Dedifferentiated amniotic fluid mesenchymal stem cell (primary cell): ENCODE results near the gene APOB.

Source experiments
- DNase-seq: peaks from one replicate; pipeline ENCODE4 v3.0.0-alpha.2; 2016; ENCODE audit errors: extremely low spot score

APOB gene

GRCh38 chr2:21017748-21018276 lies 26.1 kb downstream of the APOB start:
- DNase-seq, result no peak

DNA sequence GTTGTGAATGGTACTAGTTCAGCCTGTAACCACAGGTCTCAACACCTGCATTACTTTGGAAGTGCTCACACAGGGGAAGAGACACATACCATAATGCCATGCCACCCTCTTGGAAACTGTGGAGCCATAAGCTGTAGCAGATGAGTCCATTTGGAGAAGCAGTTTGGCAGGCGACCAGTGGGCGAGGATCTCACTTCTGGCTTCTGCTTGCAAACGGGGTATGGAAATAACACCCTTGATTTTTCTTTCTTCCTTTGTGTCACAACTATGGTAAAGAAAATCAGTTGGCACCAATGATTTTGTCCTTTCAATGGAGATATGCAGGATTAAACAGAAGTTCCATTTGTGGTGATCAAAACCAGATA lies 28.6 kb downstream of the APOB start:
- DNase-seq, result no peak

DNA sequence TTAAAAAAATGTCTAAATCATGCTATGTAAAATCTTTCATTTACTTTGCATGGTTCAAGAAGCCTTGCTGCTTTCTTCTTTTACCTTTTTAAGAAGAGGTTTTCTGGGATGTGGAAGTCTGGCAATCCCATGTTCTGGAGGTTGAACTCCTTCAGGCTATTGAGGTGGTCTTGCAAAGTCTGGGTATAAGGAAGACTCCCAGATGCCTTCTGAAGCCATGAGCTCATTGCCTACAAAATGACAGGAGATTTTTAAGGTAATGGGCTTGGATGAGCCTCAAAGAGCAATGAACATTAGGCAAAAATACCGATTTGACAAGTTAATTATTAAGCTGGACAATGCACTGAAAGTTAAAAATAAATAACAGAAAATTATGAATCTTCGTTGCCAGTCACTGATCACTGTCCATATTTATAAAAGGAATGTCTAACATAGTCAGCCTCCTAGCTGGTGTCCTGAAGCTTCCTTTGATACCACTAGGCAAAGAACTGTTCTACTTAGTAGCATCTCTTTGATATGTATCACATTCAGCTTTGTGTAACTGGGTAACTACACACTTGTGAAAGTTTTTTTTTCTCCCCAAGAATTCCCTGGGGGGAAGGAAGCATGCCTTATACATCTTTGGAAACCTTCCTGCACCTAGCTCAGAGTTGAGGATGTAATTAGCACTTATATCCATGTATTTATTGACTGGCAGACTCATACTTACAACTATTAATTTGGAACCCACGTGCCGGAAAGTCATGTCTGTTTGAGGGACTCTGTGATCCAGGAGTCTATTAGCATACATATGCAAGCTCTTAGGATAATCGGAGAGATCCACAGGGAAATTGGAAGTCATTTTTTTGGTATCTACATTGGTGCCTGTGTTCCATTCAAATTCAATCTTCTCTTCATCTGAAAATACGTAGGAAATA lies 29.3 kb downstream of the APOB start:
- DNase-seq, result no peak

- DNase-seq, result no peak
These were observed 30.6 kb downstream of the APOB start for GRCh38 chr2:21013043-21013816.

- no peak for DNase-seq
These were observed 31.3 kb downstream of the APOB start for GRCh38 chr2:21012557-21012937.

DNA sequence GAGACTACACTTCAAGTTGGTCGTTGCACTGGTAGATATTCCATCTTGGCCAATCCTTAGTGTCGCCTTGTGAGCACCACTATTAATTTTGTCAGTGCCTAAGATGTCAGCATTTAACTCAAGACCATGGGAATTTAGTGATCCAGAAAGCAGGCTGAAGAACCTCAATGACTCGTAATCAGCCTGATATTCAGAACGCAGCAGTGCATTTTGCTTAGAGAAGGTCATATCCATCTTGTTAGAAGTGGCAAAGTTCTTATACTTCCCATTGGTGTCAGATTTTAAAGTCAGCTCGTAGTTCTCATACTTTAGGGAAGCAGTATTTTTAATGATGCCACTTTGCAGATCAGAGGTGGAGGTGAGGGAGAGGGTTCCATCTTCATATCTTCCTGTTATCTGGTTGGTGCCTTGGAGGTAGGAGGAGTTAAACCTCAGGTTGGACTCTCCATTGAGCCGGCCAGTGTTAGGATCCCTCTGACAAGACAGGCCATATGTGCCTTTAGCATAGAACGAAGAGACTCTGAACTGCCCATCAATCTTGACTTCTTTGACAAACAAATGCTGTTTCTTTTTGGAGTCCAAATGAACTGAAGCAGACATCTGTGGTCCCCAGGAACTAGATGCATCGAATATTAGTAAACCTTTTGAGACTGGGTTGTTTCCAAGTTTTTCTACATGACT lies 31.9 kb downstream of the APOB start:
- DNase-seq, result no peak

DNA sequence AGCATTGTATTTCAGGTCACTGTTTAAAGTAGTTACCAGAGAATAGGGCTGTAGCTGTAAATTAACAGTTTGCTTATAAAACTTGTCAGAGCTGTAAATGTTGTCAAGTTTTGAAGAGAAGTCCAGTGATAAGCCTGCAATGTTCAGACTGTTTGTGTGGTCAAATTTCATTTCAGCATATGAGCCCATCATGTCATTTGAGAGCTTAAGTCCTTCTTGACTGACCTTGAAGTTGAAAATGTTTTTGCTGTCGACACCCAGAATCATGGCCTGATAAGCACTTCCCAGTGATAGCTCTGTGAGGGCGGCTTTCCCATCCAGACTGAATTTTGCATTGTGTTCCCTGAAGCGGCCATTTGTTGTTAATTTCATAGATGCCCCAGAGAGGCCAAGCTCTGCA lies 32.4 kb downstream of the APOB start:
- DNase-seq, result no peak

DNA sequence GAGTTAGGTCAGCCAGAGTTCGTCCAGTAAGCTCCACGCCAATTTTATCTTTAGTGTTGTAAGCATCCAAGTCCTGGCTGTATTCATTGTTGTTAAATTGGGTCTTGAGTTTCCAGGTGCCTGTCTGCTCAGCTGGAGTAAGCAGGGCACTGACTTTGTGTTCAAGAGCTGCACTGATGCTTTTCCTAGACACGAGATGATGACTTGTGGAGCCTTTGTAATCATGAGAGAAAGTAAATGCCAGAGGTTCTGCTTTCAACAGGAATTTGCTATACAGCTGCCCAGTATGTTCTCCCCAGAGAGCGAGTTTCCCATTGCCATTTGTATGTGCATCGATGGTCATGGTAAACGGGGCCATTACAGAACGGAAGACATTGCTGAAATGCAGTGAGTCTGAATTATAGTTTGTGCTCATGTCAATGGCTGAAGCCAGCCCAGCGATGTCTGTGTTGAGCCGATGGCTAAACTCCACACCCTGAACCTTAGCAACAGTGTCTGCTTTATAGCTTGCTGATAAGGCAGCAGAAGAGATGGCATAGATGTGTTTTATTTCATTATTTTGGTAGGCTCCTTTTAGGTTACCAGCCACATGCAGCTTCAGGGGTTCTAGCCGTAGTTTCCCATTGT lies 32.9 kb downstream of the APOB start:
- DNase-seq, result no peak

DNA sequence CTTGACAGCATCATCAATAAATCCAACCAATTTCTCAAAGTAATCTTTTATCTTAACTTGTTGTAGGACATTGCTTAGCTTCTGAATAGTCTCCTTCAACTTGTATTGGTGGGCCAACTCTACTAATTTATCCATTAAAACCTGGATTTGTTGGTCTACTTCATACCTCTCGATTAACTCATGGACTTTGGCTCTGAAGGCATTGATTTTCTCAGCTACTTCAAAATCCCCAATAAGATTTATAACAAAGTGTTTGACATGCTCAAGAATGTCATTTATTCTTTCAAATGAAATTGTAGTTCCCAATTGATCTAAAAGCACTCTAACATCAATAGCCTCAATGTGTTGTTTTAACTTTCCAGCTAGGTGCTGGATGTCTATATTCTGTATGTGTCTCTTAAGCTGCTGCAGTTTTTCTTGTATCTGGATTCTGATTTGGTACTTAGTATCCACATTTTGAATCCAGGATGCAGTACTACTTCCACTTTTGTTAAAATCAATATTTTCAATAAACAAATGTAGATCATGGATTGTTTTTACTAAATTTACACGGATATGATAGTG lies 34.1 kb downstream of the APOB start:
- DNase-seq, result no peak

DNA sequence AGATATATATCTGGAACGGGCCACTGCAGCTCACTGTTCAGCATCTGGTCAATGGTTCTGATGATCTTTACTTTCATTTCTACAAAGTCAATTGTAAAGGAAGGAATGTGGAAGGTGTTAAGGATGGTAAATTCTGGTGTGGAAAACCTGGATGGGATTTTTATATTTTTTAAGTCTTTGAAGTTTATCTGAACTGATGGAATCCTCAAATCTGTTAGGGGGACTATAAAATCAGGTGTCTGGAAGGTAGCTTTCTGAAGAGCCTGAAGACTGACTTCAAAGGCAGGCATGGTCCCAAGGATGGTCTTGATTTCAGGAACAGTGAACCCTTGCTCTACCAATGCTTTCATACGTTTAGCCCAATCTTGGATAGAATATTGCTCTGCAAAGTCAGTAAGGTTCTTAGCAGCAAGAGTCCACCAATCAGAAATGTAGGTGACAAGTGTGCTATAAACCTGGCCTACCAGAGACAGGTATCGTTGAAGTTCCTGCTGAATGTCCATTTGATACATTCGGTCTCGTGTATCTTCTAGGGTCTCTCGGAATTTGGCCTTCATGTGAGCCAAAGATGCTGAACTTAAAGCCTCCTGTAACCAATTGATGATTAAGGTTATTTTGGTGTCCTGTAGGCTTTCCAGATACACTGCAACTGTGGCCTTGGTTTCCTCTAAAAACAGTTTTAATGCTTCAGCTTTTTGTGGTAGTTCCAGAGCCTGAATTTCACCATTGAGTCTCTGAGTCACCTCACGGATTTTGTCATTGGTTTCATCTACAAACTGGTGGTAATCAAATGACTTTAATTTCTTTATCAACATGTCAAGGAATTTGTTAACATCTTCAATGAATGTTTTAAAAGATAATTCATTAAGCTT lies 34.8 kb downstream of the APOB start:
- no peak for DNase-seq

- DNase-seq, result no peak
These were observed 35.7 kb downstream of the APOB start for GRCh38 chr2:21008014-21008789.

- no peak for DNase-seq
These were observed 36.5 kb downstream of the APOB start for GRCh38 chr2:21007129-21008013.

GRCh38 chr2:21006423-21007128 lies 37.3 kb downstream of the APOB start:
- no peak for DNase-seq

DNA sequence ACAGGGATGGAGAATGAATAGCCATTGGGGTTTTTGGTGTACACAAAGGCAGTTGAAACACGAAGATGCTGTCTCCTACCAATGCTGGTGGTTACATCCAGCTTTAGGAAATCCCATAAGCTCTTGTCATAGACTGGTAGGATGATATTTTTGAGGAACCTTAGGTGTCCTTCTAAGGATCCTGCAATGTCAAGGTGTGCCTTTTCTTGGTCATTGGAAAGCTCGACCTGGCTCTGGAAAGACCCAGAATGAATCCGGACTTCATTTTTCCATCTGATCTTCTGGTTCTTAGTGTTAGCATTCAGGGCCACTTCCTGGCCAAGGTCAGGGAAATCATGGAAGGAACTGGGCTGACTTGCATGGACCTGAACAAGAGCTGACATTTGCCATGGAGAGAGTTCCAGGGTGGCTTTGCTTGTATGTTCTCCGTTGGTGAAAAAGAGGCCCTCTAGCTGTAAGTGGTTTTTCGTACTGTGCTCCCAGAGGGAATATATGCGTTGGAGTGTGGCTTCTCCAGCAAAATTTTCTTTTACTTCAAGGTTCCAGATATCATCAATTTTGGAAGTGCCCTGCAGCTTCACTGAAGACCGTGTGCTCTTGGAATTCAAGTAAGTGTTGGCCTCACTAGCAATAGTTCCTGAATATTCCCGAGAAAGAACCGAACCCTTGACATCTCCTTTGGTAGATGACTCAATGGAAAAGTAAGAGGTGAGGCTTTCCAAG lies 38.0 kb downstream of the APOB start:
- DNase-seq, result no peak

GRCh38 chr2:21005111-21005699 lies 38.7 kb downstream of the APOB start:
- no peak for DNase-seq

DNA sequence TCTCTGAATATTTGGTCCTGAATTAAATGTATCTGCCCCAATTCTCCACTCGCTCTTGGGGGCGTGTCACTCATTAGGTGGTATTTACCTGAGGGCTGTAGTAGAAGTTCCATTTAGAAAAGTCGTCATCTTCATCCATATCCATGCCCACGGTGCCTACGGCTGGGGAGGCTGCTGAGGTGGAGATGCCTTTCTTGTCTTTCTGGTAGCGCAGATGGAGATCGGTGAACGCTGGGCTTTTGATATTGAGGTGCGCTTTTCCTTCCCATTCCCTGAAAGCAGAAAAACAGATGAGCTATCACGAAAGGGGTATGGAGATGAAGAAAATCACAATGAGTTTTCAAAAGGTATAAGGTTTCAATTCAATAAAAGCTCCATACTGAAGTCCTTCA lies 39.7 kb downstream of the APOB start:
- no peak for DNase-seq

DNA sequence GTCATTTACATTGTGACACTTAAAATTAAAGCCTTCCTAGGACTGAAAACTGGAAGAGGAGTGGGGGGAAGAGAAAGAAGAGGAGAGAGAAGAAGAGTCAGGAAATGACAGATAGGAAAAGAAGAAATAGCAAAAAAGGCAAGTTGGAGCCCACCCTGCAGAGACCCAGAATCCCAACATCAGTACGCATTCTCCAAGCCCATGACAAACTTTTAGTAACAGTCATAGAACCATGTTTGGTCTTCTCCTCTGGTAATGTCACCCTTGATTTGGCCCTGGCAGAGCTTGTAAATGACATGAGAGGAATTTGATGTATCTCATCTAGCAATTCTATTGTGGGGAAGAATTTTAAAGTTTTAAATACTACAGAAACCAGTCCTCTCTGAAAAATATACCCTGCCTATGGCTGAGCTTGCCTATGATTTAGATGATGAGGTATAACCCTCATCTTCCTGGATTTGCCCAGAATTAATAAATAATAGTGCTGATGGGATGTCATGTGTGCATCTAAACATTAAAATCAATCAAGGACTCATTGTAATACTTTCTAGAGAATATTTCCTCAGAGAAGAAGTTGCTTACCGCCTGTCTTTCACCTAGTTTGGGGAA lies 40.2 kb downstream of the APOB start:
- DNase-seq, result no peak
